GM19438 (cell line): ENCODE measurements around the gene ACTN2.

Experiments used
- ATAC-seq: cut with Tn5 transposase; IDR thresholded peaks from one replicate; pipeline ENCODE4 v1.9.1; 2021; ENCODE audit warnings: low read depth; ENCODE audit not compliant: unreplicated experiment

ACTN2 gene

GRCh38 chr1:236689713-236690569 lies 3.6 kb downstream of the ACTN2 start:
- no peak for ATAC-seq

- no peak for ATAC-seq
These were observed 5.0 kb downstream of the ACTN2 start for GRCh38 chr1:236691348-236691747.

DNA sequence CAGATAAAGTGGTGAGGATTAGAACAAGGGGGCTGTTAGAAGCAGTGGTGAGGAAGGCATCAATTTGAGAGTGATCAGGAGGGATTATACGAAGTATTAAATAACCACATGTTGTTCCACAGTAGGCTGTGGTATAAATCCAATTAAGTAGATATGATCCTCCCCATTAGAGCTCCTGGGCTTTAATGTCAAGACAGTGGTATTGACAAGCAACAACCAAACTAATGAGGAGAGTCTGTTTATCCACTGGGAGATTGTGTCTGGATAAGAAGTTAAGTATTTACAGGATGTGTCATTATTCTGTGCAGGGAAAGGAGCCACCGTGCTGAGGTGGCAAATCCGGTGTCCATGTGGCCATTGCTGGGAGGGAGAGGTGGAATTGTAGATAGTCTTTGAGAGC lies 5.8 kb downstream of the ACTN2 start:
- ATAC-seq: no peak

GRCh38 chr1:236692742-236693141 lies 6.4 kb downstream of the ACTN2 start:
- ATAC-seq: no peak

DNA sequence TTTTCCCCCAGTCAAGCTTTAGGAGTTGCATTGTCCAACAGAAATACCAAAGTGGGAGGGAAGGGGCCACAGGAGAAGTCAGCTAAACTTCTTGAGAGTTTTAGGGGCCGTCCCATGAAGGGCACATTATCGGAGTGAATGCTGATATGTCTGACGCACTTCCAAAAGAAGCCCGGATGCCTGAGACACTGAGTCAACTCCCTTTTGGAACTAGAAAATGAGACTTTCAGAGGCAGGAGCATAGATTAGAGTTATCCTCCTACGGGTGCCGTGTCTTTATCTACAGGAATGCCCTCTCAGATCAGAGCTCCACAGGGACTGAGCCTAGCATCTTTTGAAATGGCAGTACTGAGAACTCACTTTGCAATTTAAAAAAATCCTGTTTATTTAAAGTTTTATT lies 13.1 kb downstream of the ACTN2 start:
- ATAC-seq: no peak

GRCh38 chr1:236700903-236701302 lies 14.6 kb downstream of the ACTN2 start:
- no peak for ATAC-seq

- ATAC-seq: no peak
These were observed 15.5 kb downstream of the ACTN2 start for GRCh38 chr1:236701782-236702181.

- no peak for ATAC-seq
These were observed 16.6 kb downstream of the ACTN2 start for GRCh38 chr1:236702791-236703394.

GRCh38 chr1:236705771-236706170 lies 19.5 kb downstream of the ACTN2 start:
- no peak for ATAC-seq

DNA sequence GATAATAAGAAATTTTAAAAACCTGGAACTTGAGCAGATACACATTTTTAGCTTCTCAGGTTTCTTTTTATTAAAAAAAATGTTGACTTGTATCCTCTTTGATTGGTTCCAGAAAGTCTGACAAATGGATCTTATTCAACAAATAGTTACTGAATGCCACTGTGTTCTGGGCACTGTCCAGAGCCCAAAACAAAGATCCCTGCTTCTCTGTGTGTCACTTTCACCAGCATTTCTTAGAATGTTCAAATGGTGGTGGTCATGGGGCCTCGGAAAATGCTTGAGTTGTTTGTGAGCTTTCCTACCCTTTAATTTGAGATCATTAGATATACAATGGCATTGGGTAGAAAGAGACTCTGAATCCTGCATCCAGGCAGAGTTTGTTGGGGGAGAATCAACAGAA lies 19.9 kb downstream of the ACTN2 start:
- no peak for ATAC-seq

DNA sequence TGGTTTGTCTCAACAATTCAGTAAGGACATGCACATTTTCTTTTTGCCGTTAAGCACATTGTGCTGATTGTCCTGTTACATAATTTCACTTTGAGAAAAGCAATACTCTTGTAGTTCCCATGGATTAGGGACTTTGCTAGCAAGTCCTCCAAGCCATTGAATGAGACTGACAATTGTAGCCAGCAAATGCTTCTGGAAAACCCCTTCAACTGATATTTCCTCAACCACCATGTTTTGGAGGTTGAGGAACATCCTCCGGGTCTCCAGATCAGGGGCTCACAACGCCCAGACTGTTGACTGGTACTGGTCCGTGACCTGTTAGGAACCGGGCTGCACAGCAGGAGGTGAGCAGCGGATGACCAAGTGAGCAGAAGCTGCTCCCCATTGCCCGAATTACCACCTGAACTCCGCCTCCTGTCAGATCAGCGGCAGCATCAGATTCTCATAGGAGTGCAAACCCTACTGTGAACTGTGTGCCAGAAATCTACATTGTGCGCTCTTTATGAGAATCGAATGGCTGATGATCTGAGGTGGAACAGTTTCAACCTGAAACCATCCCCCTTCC lies 24.1 kb downstream of the ACTN2 start:
- no peak for ATAC-seq

DNA sequence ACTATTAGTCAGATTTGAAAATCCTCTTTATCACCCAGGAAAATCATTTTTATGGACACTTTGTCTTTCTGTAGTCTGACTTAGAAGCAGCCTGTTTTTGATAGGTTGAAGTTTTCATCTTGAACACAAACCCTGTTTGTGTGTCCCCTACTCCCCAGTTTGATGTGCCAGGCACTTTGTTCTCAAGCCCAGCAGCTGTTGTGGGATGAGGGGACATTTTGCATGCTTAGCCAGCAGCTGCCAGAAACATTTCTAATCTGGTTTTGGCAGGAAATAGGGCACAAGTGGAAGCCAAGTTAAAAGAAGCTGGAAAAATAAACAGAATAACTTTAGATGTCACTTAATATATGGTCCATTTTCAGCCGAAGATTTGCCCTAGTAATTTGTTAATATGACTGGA lies 29.9 kb downstream of the ACTN2 start:
- no peak for ATAC-seq

GRCh38 chr1:236717811-236718210 lies 31.5 kb downstream of the ACTN2 start:
- ATAC-seq: no peak

DNA sequence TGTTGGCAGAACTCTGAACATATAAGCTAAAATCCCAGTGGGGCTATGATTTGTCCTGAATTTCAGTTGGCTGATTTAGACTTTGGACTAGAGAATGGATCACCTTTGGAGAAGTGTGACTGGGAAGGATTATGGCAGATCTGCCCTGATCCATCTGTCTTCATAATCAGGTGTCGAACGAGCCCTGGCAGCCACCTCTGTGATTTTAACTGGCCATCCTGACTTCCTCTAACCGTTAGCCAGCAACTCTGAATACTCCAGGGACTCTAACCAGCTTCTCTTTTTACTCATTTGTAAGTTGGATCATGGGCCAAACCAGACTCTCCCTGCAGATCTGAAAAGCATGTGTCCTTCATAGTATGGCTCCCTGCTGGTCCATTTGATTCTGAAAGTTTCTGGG lies 32.0 kb downstream of the ACTN2 start:
- no peak for ATAC-seq

- no peak for ATAC-seq
These were observed 33.9 kb downstream of the ACTN2 start for GRCh38 chr1:236720206-236720605.

DNA sequence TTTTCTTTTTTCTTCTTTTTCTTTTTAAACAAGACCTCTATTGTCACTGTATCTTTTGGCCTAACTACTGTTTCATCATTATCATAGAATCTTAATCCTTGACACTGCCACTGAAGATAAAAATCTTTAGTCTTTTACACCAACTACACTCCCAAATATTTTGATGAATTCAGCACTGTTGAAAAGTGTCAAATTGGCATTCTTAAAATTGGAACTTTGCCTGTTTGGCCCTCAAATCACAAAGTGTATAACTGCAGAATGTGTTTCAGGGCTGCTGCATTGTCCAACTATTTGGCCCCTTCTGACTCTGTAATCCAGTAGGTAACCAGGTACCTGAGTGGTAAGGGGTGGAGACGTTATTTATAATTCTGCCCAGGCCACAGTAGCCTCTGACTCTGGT lies 34.3 kb downstream of the ACTN2 start:
- no peak for ATAC-seq

GRCh38 chr1:236724049-236724448 lies 37.8 kb downstream of the ACTN2 start:
- no peak for ATAC-seq

DNA sequence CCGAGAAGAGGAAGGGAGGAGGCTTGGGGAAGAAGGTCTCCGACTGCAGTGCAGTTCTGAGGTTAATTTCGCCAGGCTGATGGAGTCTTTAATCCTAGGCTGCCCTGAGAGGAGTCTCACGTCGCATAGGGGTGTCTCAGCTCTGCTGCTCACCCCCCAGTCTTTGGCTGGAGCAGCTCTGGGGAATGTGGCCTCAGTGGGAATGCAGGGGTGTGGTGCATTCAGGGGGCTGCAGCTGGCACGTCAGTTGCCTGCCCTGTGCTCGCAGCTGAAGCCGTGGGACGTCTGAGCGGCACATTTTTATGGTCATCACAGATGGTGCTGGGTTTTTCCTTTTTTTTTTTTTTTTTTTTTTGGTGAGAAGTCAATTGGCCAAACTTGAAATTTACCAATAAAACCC lies 38.2 kb downstream of the ACTN2 start:
- no peak for ATAC-seq

- ATAC-seq: no peak
These were observed 39.4 kb downstream of the ACTN2 start for GRCh38 chr1:236725668-236726067.

GRCh38 chr1:236727521-236727920 lies 41.2 kb downstream of the ACTN2 start:
- no peak for ATAC-seq

GRCh38 chr1:236728752-236729151 lies 42.5 kb downstream of the ACTN2 start:
- ATAC-seq: no peak

GRCh38 chr1:236733653-236734052 lies 47.4 kb downstream of the ACTN2 start:
- no peak for ATAC-seq
